ENCODE measurements around the gene MRPL53. TPM values are rescaled to one million over a fixed set of nuclear protein-coding genes. Genes with fewer than 3 reads are reported as not detected.

The MRPL53 gene
- total and polyA plus RNA-seq, 2 of the 13 experiments (the other 11 are each of a cell fraction or from before 2014, with no cell fraction given): 34.3 to 51.9 TPM

GRCh38 chr2:74502147-74502719, 29.8 kb upstream of the MRPL53 start (continued):
- no peak for TF ChIP-seq ZNF704 (CRISPR knock-in tag; IDR thresholded peaks at IDR 0.05; ENCODE audit: borderline replicate concordance)
- TF ChIP-seq TERF1 (CRISPR knock-in tag; IDR thresholded peaks at IDR 0.05): no peak; the same call in 1 of the 2 replicates
- no peak for TF ChIP-seq MAFF (IDR thresholded peaks at IDR 0.05; ENCODE audit: low read depth, low read length)
- peak; percentile 94 for TF ChIP-seq ZNF792 (CRISPR knock-in tag; IDR thresholded peaks at IDR 0.05)
- TF ChIP-seq ZNF235 (CRISPR knock-in tag; IDR thresholded peaks at IDR 0.05; ENCODE audit: borderline replicate concordance): no peak
- TF ChIP-seq HNRNPK (IDR thresholded peaks at IDR 0.05; ENCODE audit: low read depth, low read length, poor library complexity, severe bottlenecking): peak; percentile 75
- TF ChIP-seq RFXAP (CRISPR knock-in tag; IDR thresholded peaks at IDR 0.05; ENCODE audit: borderline replicate concordance): peak; percentile 54; the same call in 1 of the 2 replicates
- TF ChIP-seq PTBP1 (IDR thresholded peaks at IDR 0.05; ENCODE audit: low read depth, low read length, poor library complexity, severe bottlenecking): no peak
- no peak; the same call in 1 of the 2 replicates for TF ChIP-seq ZNF256 (CRISPR knock-in tag; conservative IDR thresholded peaks at IDR 0.05)
- 0 out of 2 replicates have a peak, but pooled peaks have one; percentile 18 for TF ChIP-seq ETV6 (CRISPR knock-in tag; conservative IDR thresholded peaks at IDR 0.05)
- peak; percentile 25; the same call in 1 of the 2 replicates for TF ChIP-seq SMAD3 (CRISPR knock-in tag; IDR thresholded peaks at IDR 0.05)
- peak; percentile 36; the same call in 1 of the 2 replicates for TF ChIP-seq ZNF619 (CRISPR knock-in tag; IDR thresholded peaks at IDR 0.05)
- TF ChIP-seq MYC (CRISPR knock-in tag; IDR thresholded peaks at IDR 0.05; ENCODE audit: borderline replicate concordance): peak; percentile 64; the same call in 1 of the 2 replicates
- no peak for TF ChIP-seq ZBTB4 (CRISPR knock-in tag; IDR thresholded peaks at IDR 0.05; ENCODE audit: borderline replicate concordance)
- TF ChIP-seq ZNF891 (CRISPR knock-in tag; IDR thresholded peaks at IDR 0.05): no peak
- TF ChIP-seq ZNF770 (CRISPR knock-in tag; IDR thresholded peaks at IDR 0.05): no peak
- TF ChIP-seq ZBTB2 (CRISPR knock-in tag; IDR thresholded peaks at IDR 0.05; ENCODE audit: low read depth): peak; percentile 86
- peak; percentile 81; the same call in 1 of the 2 replicates for TF ChIP-seq ZNF331 (CRISPR knock-in tag; IDR thresholded peaks at IDR 0.05)
- no peak for TF ChIP-seq SRSF1 (optimal IDR thresholded peaks at IDR 0.05; ENCODE audit: low read depth, low read length)
- TF ChIP-seq ZNF747 (CRISPR knock-in tag; IDR thresholded peaks at IDR 0.05; ENCODE audit: borderline replicate concordance): 0 out of 2 replicates have a peak, but pooled peaks have one; percentile 19

Measured in HepG2 (cell line).